Erythroblast (primary cell): Measurements from ENCODE around the gene BLNK.

Experiments
- GATA1 ChIP-seq: IDR thresholded peaks from 2 replicates; pipeline ENCODE4 v1.6.1; 2011; ENCODE audit warnings: low read depth, mild to moderate bottlenecking, control low read depth, low read length, moderate library complexity
- POLR2A ChIP-seq: IDR thresholded peaks from 2 replicates; pipeline ENCODE4 v1.6.1; 2011; ENCODE audit warnings: mild to moderate bottlenecking, low read length

GRCh38 chr10:96311180-96311715, 39.9 kb upstream of the BLNK start:
- TF ChIP-seq POLR2A (no peak), GATA1 (no peak)
